IMR-90 (cell line): ENCODE measurements around the gene SERPINA4. TPM values are rescaled to one million over a fixed set of nuclear protein-coding genes. Genes with fewer than 3 reads are reported as not detected.

Experiments
- ATAC-seq: fragments of 200-7000 bp; cut with Tn5 transposase; 2 replicates; pipeline ENCODE4 v1.9.1; 2020; ENCODE audit warnings: low read depth, mild to moderate bottlenecking, moderate library complexity
- BruUV-seq: library from RNA; stranded (reverse); fragments of 400-500 nt; replicated peaks from 2 replicates; lab custom pipeline; 2021; lab: Mats Ljungman, UMichigan
- CTCF ChIA-PET: fragments of 300-600 bp; formaldehyde crosslinking; extraction: SDS; loops from one replicate; lab custom pipeline; 2021; ENCODE audit warnings: antibody characterized with exemption; lab: Yijun Ruan, JAX
- POLR2A ChIA-PET: fragments of 300-600 bp; sonication (Branson Sonifier 250); formaldehyde crosslinking; loops from one replicate; lab custom pipeline; 2022; ENCODE audit warnings: antibody characterized with exemption; ENCODE audit not compliant: unreplicated experiment; lab: Charles Lee
- DNase-seq: peaks from one replicate; pipeline ENCODE4 v3.0.0; 2013
- H2AFZ ChIP-seq: replicated peaks from 2 replicates; pipeline ENCODE3; 2013; ENCODE audit warnings: low read length, mild to moderate bottlenecking; ENCODE audit not compliant: poor library complexity
- H2AK5ac ChIP-seq: 2 replicates; pipeline ENCODE4 v1.6.1; 2013; ENCODE audit warnings: low read depth, low read length, inconsistent platforms
- H2AK9ac ChIP-seq: replicated peaks from 2 replicates; pipeline ENCODE3; 2013; ENCODE audit warnings: mild to moderate bottlenecking, low read depth, low read length, moderate library complexity; ENCODE audit not compliant: poor library complexity
- H2BK120ac ChIP-seq: 2 replicates; pipeline ENCODE4 v1.6.1; 2013; ENCODE audit warnings: low read depth, low read length, inconsistent platforms
- H2BK15ac ChIP-seq: 3 replicates; pipeline ENCODE4 v1.6.1; 2013; ENCODE audit warnings: low read depth, low read length, inconsistent platforms
- H2BK20ac ChIP-seq: 2 replicates; pipeline ENCODE4 v1.6.1; 2013; ENCODE audit warnings: low read depth, mild to moderate bottlenecking, inconsistent platforms, low read length, moderate library complexity
- H2BK5ac ChIP-seq: 2 replicates; pipeline ENCODE4 v1.6.1; 2013; ENCODE audit warnings: mild to moderate bottlenecking, low read depth, low read length, inconsistent platforms; ENCODE audit not compliant: poor library complexity, severe bottlenecking
- H3K14ac ChIP-seq: replicated peaks from 2 replicates; pipeline ENCODE4 v1.6.1; 2013; ENCODE audit warnings: low read depth, low read length, inconsistent platforms
- H3K18ac ChIP-seq: 2 replicates; pipeline ENCODE4 v1.6.1; 2013; ENCODE audit warnings: low read depth, low read length, control low read depth
- H3K23ac ChIP-seq: 2 replicates; pipeline ENCODE4 v1.6.1; 2013; ENCODE audit warnings: low read depth, low read length, inconsistent platforms
- H3K27ac ChIP-seq: 2 replicates; pipeline ENCODE4 v1.5.1; 2013; ENCODE audit warnings: mild to moderate bottlenecking, control low read depth, low read length; ENCODE audit not compliant: insufficient read depth
- H3K27me3 ChIP-seq: 2 replicates; pipeline ENCODE4 v1.6.1; 2013; ENCODE audit warnings: low read length; ENCODE audit not compliant: control insufficient read depth, insufficient read depth
- H3K36me3 ChIP-seq: 2 replicates; pipeline ENCODE4 v1.6.1; 2013; ENCODE audit warnings: low read length, mixed read lengths; ENCODE audit not compliant: control insufficient read depth, insufficient read depth
- H3K4ac ChIP-seq: 2 replicates; pipeline ENCODE4 v1.6.1; 2013; ENCODE audit warnings: low read depth, low read length, inconsistent platforms
- H3K4me1 ChIP-seq: 2 replicates; pipeline ENCODE4 v1.6.1; 2013; ENCODE audit warnings: low read length, mixed read lengths; ENCODE audit not compliant: control insufficient read depth, insufficient read depth
- H3K4me2 ChIP-seq: 2 replicates; pipeline ENCODE4 v1.6.1; 2013; ENCODE audit warnings: low read depth, mild to moderate bottlenecking, control low read depth, low read length, moderate library complexity
- H3K4me3 ChIP-seq: 2 replicates; pipeline ENCODE4 v1.5.1; 2013; ENCODE audit warnings: low read depth, mild to moderate bottlenecking, control low read depth, low read length, moderate library complexity; ENCODE audit not compliant: insufficient read depth
- H3K56ac ChIP-seq: 2 replicates; pipeline ENCODE4 v1.6.1; 2013; ENCODE audit warnings: low read length, inconsistent platforms; ENCODE audit not compliant: insufficient read depth; ENCODE audit errors: extremely low read depth
- H3K79me1 ChIP-seq, 2 experiments: 2 replicates each; pipeline ENCODE4 v1.6.1; 2013; ENCODE audit warnings: low read length in 2 of 2, inconsistent platforms in 1 of 2, low read depth in 1 of 2
- H3K9ac ChIP-seq: 2 replicates; pipeline ENCODE4 v1.6.1; 2013; ENCODE audit warnings: low read depth, low read length, control low read depth
- H3K9me1 ChIP-seq: 2 replicates; pipeline ENCODE4 v1.6.1; 2013; ENCODE audit warnings: low read length, inconsistent platforms; ENCODE audit not compliant: insufficient read depth
- H3K9me3 ChIP-seq: 2 replicates; pipeline ENCODE4 v1.6.1; 2013; ENCODE audit warnings: low read length; ENCODE audit not compliant: control insufficient read depth, insufficient read depth
- H4K20me1 ChIP-seq: 2 replicates; pipeline ENCODE4 v1.6.1; 2013; ENCODE audit warnings: low read length, inconsistent platforms; ENCODE audit not compliant: insufficient read depth
- H4K5ac ChIP-seq: 2 replicates; pipeline ENCODE4 v1.6.1; 2013; ENCODE audit warnings: mild to moderate bottlenecking, low read depth, low read length, control low read depth
- H4K8ac ChIP-seq, 2 experiments: 2 replicates each; pipeline ENCODE4 v1.6.1; 2013; ENCODE audit warnings: low read depth in 2 of 2, low read length in 2 of 2, control low read depth in 1 of 2, inconsistent platforms in 1 of 2
- H4K91ac ChIP-seq: 2 replicates; pipeline ENCODE4 v1.6.1; 2013; ENCODE audit warnings: low read depth, low read length, inconsistent platforms; ENCODE audit not compliant: insufficient read depth
- NFE2L2 ChIP-seq: fragments of 150-350 bp; IDR thresholded peaks from 2 replicates; pipeline ENCODE4 v1.6.1; 2016; ENCODE audit warnings: low read depth, mild to moderate bottlenecking, low read length
- RAD21 ChIP-seq: IDR thresholded peaks from 2 replicates; pipeline ENCODE4 v1.6.1; 2012; ENCODE audit warnings: low read length, improper control_type of control experiment
- WGBS, 2 experiments: methylation state at CpG; one replicate each; pipeline versions ENCODE4 v1.1.5 to v1.1.7; 2013; ENCODE audit warnings: missing lambda C conversion rate in 2 of 2; ENCODE audit not compliant: insufficient read length in 1 of 2; ENCODE audit errors: extremely low coverage in 2 of 2; 5-methylcytosine and 5-hydroxymethylcytosine counted together
- dilution Hi-C: fragments of 300-500 bp; cut with HindIII; formaldehyde crosslinking; loops from one replicate; pipeline ENCODE4 v1.14.3; 2018; ENCODE audit warnings: low sequenced_read_pairs; ENCODE audit not compliant: unreplicated experiment
- in situ Hi-C: fragments of 300-500 bp; cut with MboI; formaldehyde crosslinking; loops from 3 replicates; pipeline ENCODE4 v1.14.3; 2019; ENCODE audit warnings: low sequenced_read_pairs, inconsistent platforms, mixed read lengths
- intact Hi-C: fragments of 100-400 bp; cut with micrococcal nuclease; formaldehyde crosslinking; loops from 2 replicates; pipeline ENCODE4 v1.10.0; 2022
- polyA plus RNA-seq, 3 experiments: library from polyadenylated mRNA; depleted of rRNA; stranded (reverse); fragments of >200 nt; gene quantifications; 2 replicates each; pipeline ENCODE4 v1.2.3, GENCODE V29; 2012; ENCODE audit warnings: low replicate concordance in 1 of 3
- total RNA-seq: library from RNA; depleted of rRNA; stranded (reverse); fragments of >200 nt; gene quantifications from 2 replicates; pipeline ENCODE4 v1.2.3, GENCODE V29; 2012

SERPINA4 gene
- total and polyA plus RNA-seq, 2 of the 4 experiments (the other 2 are of a cell fraction) = not detected

GRCh38 chr14:94578712-94579111 is 17.5 kb downstream of the SERPINA4 start:
- H3K18ac ChIP-seq = no peak overlapping the region
- no peak overlapping the region for H2BK120ac ChIP-seq
- no peak overlapping the region for H2BK5ac ChIP-seq
- no peaks in the 10 kb centered on the region for H3K79me1 ChIP-seq
- no peak overlapping the region for H2AFZ ChIP-seq
- H4K8ac ChIP-seq = no peak overlapping the region
- no peak overlapping the region for H3K27ac ChIP-seq
- no peak overlapping the region for H3K23ac ChIP-seq
- no peak overlapping the region for H2AK5ac ChIP-seq
- no peaks in the 10 kb centered on the region for H4K20me1 ChIP-seq
- no peaks in the 10 kb centered on the region for H3K36me3 ChIP-seq
- 60% methylated on average over 1 of the region's 6 CpGs; no CpG with 5 or more reads in 1 of the 2 experiments for WGBS, 2 experiments
- no peak overlapping the region for H4K5ac ChIP-seq
- intact Hi-C loops = no loop called here
- no peak overlapping the region for H4K91ac ChIP-seq
- no peak overlapping the region for H3K14ac ChIP-seq
- H2BK20ac ChIP-seq = no peak overlapping the region
- no peak overlapping the region for H2AK9ac ChIP-seq
- CTCF ChIA-PET = no interaction called here
- H3K56ac ChIP-seq = no peak overlapping the region
- dilution Hi-C loops = no loop called here
- no peak overlapping the region for H3K9ac ChIP-seq
- H3K27me3 ChIP-seq = no peaks in the 10 kb centered on the region; the same call in 1 of the 2 replicates
- no peaks in the 10 kb centered on the region; the same call in 1 of the 2 replicates for H3K9me3 ChIP-seq
- no peak overlapping the region for H3K4me2 ChIP-seq
- no peak for TF ChIP-seq RAD21
- TF ChIP-seq NFE2L2 = no peak
- H3K4ac ChIP-seq = no peak overlapping the region
- H3K4me1 ChIP-seq = no peaks in the 10 kb centered on the region
- no peaks in the 10 kb centered on the region for H3K9me1 ChIP-seq
- POLR2A ChIA-PET = no interaction called here
- no TSS peak for BruUV-seq
- no peak overlapping the region for H3K4me3 ChIP-seq
- ATAC-seq (no peak), DNase-seq (no peak)
- no peak overlapping the region for H2BK15ac ChIP-seq
- in situ Hi-C loops = no loop called here
